GM10266 (cell line): ENCODE measurements around the gene STXBP5.

Experiments used
- DNase-seq: peaks from one replicate; pipeline ENCODE4 v3.0.0; 2012; ENCODE audit errors: extremely low spot score
- TF ChIP-seq, protein P1 (sequence below): IDR thresholded peaks from 2 replicates; pipeline ENCODE4 v1.5.1; 2012; ENCODE audit warnings: mild to moderate bottlenecking, low read depth; ENCODE audit not compliant: control insufficient read depth, insufficient read depth; ENCODE audit errors: missing control alignments

Gene STXBP5

DNA sequence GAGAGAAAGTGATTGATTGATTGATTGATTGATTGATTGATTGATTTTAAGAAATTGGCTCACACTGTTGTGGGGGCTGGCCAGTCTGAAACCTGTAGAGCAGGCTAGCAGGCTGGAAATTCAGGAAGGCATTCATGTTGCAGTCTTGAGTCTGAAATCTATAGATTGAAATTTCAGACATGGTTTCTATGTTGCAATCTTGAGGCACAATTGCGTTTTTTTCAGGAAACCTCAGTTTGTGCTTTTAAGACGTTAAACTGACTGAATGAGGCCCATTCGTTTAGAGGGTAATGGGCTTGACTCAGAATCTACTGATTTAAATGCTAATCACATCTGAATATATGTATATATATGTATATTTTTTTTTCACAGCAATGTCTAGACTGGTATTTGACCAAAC, 106.3 kb downstream of the STXBP5 start:
- TF ChIP-seq, protein P1, sequence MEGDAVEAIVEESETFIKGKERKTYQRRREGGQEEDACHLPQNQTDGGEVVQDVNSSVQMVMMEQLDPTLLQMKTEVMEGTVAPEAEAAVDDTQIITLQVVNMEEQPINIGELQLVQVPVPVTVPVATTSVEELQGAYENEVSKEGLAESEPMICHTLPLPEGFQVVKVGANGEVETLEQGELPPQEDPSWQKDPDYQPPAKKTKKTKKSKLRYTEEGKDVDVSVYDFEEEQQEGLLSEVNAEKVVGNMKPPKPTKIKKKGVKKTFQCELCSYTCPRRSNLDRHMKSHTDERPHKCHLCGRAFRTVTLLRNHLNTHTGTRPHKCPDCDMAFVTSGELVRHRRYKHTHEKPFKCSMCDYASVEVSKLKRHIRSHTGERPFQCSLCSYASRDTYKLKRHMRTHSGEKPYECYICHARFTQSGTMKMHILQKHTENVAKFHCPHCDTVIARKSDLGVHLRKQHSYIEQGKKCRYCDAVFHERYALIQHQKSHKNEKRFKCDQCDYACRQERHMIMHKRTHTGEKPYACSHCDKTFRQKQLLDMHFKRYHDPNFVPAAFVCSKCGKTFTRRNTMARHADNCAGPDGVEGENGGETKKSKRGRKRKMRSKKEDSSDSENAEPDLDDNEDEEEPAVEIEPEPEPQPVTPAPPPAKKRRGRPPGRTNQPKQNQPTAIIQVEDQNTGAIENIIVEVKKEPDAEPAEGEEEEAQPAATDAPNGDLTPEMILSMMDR: no peak
- no peak for DNase-seq

DNA sequence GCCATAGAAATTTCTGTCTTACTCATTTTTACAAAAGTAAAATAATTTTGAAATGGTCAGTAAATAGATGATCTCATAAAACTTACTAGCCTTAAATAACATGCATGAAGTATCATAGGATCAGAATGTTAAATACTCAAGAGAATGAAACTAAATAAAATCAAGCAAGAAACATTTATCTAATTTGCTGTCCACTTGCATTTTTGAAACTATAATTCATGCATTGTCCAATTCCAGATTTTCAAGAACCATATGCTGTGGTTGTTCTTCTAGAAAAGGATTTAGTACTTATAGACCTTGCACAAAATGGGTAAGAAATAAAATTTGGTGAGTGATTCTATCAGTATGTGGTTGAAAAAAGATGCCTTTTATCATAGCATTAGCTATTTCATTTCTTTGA, 107.0 kb downstream of the STXBP5 start:
- no peak for DNase-seq
- TF ChIP-seq, protein P1: no peak

DNA sequence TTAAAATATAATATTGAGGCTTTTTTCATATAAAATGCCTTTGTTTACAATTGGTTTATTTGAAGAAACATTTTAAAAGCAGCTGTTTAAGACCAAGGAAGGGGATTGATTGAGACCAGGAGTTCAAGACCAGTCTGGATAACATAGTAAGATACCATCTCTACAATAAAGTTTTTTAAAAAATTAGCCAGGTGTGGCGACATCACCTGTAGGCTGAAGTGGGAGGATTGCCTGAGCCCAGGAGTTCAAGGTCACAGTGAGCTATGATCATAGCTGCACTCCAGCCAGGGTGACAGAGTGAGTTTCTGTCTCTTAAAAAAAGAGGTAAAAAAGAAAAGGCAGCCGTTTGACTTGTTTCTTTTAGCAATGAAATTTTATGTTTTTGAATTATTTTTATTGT, 117.0 kb downstream of the STXBP5 start:
- TF ChIP-seq, protein P1: no peak
- no peak for DNase-seq

DNA sequence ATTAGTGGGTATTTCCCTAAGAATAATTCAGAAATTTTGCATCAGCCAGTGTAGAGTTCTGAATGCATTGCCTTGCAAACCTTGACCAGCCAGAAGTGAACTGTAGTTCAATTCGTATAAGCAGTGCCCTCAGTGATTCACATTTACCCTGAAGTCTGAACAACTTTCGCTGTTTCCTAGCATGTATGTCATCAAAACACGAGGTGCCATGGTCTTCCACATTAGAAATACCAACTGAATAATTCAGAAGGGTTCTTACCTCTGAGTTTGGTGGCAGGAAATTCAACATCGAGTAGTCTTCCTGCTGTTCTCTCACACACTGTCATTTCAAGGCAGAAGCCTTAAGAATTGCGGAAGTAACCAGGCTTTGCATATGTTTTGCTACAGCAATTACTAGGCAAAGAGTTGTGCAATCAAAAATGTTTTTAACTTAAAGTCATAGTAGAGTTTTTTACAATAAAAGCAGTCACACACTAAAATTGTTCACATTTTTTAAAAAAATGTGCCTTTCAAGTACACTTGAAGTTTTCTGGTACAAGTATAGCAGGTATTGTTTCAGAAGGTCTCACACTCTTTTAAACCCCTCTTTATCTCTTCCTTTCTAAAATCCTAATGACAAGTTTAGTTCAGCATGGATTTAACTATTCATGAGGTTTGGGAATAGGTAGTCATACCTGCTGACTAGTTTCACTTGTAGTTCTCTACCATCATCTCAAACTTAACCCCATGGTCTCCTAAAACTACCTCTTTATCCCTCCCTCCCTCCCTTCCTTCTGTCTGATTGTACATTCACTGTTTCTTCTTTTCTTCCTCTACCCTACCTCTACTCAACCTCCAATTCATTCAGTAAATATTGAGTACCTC, 118.3 kb downstream of the STXBP5 start:
- peak; percentile 50 for DNase-seq

DNA sequence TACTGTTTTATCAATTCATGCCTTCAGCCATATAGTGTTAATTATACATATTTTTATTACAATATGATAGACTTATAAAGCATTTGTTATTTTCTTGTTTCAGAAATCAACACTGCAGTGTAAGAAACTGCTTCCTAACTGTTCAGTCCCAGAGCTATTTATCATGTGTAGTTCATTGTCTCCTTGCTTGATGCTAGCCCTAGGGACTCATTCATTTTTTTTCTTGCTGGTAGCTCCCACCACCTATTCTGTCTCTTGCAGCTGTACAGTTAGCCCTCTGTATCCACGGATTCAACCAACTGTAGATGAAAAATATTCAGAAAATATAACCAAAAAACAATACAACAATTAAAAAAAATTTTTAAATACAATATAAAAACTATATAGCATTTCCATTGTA, 121.3 kb downstream of the STXBP5 start:
- TF ChIP-seq, protein P1: no peak
- DNase-seq: no peak

More for the DNA sequence above, 118.3 kb downstream of the STXBP5 start:
- TF ChIP-seq, protein P1: no peak

DNA sequence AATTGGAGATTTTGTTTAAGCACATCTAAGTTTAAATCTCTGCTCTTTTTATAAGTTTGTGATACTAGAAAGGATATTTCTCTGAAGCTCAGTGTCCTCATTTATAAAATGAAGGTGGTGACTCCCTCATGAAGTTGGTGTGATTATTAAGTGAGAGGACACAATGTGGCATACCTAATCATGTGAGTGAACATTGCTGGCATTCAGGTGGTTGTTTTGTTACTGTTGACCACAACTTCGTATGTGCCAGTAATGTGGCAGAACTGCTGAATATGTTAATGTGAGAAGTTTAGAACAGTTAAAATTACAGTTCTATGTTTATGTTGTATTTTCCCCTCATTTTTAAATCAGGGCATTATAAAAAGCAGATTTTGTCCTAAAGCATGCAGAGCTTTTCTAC, 127.2 kb downstream of the STXBP5 start:
- no peak for DNase-seq
- TF ChIP-seq, protein P1: no peak

DNA sequence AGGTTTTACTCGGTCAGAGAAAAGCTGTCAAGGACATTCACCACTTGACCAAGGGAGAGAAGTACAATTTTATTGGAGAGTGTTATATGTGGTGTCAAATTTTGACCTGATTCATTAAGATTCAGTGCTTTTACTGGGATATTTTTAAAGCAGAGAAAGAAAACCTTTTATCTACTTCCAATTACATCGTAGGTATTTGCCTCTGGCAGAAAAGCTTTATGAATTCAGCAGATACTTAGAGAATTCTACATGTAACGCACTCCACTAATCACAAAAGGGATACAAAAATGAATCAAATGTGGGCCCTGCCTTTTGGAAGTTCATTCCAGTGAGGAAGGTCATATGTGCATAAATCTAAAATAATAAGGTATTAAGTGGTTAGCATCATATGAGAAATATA, 133.7 kb downstream of the STXBP5 start:
- no peak for DNase-seq
- TF ChIP-seq, protein P1: no peak
